PFSK-1 (cell line): ENCODE results near the gene ZNF664.

Source experiments
- POLR2AphosphoS5 ChIP-seq: IDR thresholded peaks from 2 replicates; pipeline ENCODE4 v1.6.1; 2012; ENCODE audit warnings: low read depth, mild to moderate bottlenecking, control low read depth, low read length, moderate library complexity
- REST ChIP-seq, 2 experiments: IDR thresholded peaks; 2 replicates each; pipeline versions ENCODE4 v1.6.1 to v1.8.0; 2011 to 2012; ENCODE audit warnings: low read depth in 2 of 2, low read length in 2 of 2, control low read depth in 1 of 2, inconsistent platforms in 1 of 2, mild to moderate bottlenecking in 1 of 2, moderate library complexity in 1 of 2; ENCODE audit not compliant: insufficient read depth in 1 of 2
- SIN3A ChIP-seq: IDR thresholded peaks from 2 replicates; pipeline ENCODE4 v1.6.1; 2012; ENCODE audit warnings: mild to moderate bottlenecking, low read length, moderate library complexity, borderline replicate concordance; ENCODE audit not compliant: insufficient read depth
- TAF1 ChIP-seq: IDR thresholded peaks from 2 replicates; pipeline ENCODE4 v1.6.1; 2012; ENCODE audit warnings: low read length, control low read depth, borderline replicate concordance; ENCODE audit not compliant: insufficient read depth

- TF ChIP-seq TAF1: no peak
- TF ChIP-seq POLR2AphosphoS5: no peak
- TF ChIP-seq REST (IDR thresholded peaks at IDR 0.05; ENCODE audit: insufficient read depth in 1 of 2, low read depth in 2 of 2, low read length in 2 of 2): no peak
- no peak for TF ChIP-seq SIN3A
Observed at GRCh38 chr12:123937707-123938591, 35.1 kb upstream of the ZNF664 start.
